Cerebellar nuclear complex (tissue), 1 donor: ENCODE data around the gene CCL18.
"Not testable (repeated sequence)": the region's sequence is repeated elsewhere in the genome, so short reads cannot be mapped to it uniquely, and the experiment has no call there.

ENCODE experiments used
- DNase-seq, 2 experiments: peaks; one replicate each; lab custom pipeline; 2025; lab: John Stamatoyannopoulos, UW

CCL18 gene, protein sequence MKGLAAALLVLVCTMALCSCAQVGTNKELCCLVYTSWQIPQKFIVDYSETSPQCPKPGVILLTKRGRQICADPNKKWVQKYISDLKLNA

DNA sequence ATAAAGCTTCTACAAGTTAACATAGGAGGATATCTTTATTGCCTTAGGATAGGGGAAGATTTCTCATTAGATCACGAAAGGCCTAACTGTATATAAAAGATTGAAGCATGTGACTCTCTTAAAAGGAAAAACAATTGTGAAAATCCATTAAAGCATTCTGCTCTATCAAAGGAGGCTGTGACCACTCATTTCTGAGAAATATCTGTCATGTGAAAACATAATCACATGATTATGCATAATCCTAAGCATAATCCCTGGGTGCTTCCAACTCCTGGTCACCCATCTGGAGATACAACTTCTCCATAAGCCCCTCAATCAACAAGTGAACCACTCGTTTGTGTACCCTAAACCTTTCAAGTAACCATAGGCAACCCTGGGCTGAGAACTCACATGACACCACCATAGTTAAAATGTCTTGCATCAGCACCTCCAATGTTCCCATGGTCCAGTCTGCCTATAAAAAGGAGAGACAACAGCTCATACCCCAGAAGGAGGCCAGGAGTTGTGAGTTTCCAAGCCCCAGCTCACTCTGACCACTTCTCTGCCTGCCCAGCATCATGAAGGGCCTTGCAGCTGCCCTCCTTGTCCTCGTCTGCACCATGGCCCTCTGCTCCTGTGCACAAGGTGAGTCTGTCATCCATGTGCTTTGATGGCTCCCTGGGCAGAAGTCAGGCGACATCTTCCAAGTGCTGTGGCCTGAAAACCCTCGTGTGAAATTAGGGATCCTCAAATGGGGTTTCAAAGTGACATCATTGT, at the start of gene CCL18:
Gene CCL18 (plus strand): TSS at position 487 of the 756 bp plus-strand sequence. CDS start 71 bp downstream, at position 558.
- DNase-seq = no peak

DNA sequence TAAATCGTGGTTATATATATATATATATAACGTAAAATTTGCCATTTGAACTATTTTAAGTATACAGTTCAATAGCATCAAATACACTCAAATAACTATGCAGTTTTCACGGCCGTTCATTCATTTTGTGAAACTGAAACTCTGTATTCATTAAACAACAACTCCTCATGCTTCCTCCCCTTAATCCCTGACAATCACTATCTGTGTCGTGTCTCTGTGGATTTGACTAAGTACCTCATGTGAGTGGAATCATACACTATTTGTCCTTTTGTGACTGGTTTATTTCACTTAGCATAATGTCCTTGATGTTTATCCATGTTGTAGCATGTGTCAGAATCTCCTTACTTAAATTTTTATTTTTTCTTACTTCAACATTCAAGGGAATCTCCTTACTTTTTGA, 49.1 kb upstream of the CCL18 start:
- no peak for DNase-seq

- not testable (repeated sequence) for DNase-seq
Observed at GRCh38 chr17:36015895-36016294, 48.2 kb upstream of the CCL18 start.

DNA sequence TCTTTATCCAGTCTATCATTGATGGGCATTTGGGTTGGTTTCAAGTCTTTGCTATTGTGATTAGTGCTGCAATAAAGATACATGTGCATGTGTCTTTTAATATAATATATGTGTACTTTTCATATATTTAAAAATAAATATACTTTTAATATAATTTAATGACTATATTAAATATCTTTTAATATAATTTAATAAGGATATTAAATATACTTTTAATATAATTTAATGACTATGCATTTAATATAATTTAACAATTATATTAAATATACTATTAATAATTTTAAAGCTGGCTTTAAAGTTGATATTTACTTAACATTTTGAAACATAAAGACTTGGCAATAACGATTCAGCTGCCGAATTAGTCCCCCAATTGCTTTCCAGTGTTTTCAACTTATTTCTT, 47.5 kb upstream of the CCL18 start:
- DNase-seq = no peak

GRCh38 chr17:36017799-36018198, 46.3 kb upstream of the CCL18 start, which contains the start of gene CCL23:
Gene CCL23 (minus strand): TSS chr17:36017972. CDS start chr17:36017897, 75 bp downstream.
- DNase-seq = no peak

DNA sequence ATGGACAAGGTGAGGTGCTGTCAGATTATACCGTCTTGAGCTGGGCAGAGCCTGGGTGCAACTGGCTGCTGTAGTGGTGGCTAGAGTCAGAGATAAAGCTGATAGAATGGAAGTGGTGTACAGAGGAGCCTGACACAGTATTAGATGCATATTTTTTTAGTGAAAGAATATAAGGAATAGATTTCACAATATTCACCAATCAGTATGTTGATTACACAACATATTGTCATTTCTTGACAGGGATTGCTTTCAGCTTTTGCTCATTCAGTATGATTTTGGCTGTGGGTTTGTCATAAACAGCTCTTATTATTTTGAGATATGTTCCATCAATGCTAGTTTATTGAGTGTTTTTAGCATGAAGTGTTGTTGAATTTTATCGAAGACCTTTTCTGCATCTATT, 44.6 kb upstream of the CCL18 start:
- DNase-seq = no peak

GRCh38 chr17:36024106-36024869, 39.8 kb upstream of the CCL18 start:
- no peak for DNase-seq

DNA sequence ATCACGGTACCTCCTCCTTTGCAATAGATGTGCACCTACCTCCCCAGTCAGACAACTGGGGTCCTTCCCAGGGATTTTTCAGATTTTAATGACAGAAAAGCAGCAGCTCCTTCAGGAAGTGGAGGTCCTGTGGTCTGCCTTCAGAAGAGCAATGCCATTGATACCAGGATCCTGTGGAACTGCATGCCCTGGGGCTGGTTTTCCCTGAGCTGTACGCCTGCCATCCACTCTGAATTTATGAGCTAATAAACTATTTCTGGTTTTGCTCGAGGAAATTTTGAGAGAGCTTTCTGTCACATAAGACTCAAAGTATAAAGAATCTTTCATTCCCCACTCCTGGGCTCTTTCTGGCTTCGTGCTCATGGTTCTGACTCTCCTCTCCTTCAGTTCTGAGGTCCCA, 36.3 kb upstream of the CCL18 start:
- no peak for DNase-seq

GRCh38 chr17:36030956-36031355, 33.1 kb upstream of the CCL18 start:
- DNase-seq = no peak

- no peak for DNase-seq
Observed at GRCh38 chr17:36034127-36034526, 29.9 kb upstream of the CCL18 start.

GRCh38 chr17:36036235-36036634, 27.8 kb upstream of the CCL18 start:
- no peak for DNase-seq

DNA sequence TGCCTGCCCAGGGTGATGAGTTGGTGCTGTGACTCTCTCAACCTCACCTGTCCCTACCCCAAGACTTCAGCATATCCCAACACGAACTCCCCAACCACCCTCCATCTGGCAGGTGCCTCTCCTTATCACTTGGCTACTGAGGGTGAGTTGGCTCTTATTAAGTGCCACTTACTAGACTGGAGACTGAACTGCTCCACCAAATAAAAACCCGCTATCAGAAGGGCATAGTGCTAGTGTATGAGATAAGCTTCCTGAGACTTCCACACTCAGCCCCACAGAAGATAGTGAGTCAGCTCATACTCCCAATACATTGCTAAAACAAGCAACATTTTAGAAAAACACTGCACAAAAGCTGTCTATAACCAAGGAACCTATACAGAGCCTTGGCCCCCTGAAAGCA, 16.0 kb upstream of the CCL18 start:
- DNase-seq = no peak

DNA sequence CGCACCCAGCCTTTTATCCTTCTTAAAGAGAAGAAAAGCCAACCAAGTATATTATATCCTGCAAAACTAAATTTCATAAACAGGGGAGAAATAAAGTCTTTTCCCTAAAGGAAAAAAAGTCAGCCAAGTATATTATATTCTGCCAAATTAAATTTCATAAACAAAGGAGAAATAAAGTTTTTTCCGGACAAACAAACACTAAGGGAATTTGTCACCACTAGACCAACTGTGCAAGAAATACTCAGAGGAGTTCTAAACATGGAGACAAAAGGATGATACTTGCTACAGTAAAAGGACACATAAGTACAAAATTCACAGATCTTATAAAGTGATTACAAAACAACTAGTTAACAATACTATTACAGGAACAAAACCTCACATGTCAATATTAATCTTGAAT, 14.4 kb upstream of the CCL18 start:
- no peak for DNase-seq

GRCh38 chr17:36055171-36055570, 8.9 kb upstream of the CCL18 start:
- DNase-seq = no peak

DNA sequence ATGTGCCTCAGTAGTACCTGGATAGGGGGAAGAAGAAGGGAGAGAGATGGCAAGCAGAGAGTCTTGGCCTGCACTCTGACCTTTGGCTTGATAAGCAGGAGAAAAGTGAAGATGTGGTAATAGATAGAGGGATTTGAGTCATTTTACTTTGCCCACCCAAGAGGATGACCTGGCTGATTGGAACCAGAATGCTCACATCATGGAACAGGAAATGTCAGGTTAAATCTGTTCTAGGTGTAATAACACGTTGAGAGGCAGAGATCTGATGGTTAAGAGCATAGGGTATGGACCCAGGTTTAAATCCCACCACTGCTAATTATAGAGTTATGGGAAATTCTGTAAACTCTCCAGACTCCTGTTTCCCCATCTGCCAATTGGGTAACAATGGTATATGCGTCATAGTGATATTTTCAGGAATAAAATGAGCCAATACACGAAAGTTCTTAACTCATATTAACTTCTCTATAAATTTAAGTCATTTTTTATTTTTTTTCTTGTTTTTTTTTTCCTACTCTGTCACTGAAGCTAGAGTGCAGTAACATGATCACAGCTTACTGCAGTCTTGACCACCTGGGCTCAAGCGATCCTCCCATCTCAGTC, 8.1 kb upstream of the CCL18 start:
- no peak for DNase-seq

GRCh38 chr17:36057911-36058310, 6.2 kb upstream of the CCL18 start:
- no peak for DNase-seq

DNA sequence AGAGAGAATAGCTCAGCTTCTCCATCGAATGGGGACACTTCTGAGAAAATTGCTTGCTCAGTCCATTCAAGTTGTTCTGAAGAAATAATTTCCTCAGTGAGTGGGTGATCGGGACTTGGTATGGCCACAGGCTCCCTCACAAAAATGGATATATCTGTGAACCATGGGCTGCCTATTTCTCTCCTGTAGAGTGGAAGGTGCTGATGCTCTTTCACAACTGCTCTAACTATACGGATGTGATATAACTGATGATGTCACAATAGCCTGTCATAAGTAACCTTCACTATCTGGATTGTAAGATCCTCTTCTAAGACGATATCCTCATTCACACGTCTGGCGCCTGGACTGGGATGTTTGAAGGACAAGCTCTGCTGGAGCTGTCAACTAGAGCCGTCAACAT, 4.7 kb upstream of the CCL18 start:
- no peak for DNase-seq

GRCh38 chr17:36060816-36061215, 3.3 kb upstream of the CCL18 start:
- DNase-seq = no peak

GRCh38 chr17:36066365-36066985, 2.4 kb downstream of the CCL18 start:
- no peak for DNase-seq

DNA sequence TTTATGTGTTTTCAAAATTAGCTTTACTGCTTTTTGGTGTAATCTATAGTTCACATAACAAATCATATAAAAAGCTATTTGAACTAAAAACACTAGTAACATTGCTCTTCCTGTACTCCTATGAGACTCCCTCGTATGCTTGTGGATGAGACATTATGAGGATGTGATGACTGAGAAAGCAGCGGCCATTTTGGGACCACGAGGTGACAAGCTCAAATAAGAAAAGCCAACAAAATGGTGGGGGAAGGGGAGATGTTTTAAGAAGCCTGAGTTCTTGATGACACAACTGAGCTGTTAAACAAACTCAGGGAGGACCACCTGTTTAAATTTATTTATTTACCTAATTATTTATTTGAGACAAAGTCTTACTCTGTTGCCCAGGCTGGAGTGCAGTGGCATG, 4.5 kb downstream of the CCL18 start:
- DNase-seq = no peak

DNA sequence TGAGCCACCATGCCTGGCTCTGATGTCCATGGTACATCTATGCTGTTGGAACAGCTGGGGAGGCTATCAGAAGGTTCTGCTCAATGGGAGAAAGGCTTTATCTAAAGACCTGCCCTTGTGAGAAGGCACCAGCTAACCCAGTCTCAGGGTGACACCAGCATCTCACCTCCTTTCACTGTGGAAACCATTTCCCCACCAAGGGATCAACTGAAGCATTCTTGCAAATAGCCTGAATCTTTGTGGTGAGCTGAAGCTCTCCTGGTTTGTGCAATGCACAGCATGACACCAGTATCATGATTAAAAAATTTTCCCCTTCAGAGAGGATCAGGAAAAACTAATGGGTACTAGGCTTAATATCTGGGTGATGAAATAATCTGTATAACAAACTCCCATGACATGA, 5.1 kb downstream of the CCL18 start:
- DNase-seq = no peak

GRCh38 chr17:36070427-36070826, 6.4 kb downstream of the CCL18 start:
- DNase-seq = no peak
